Right lobe of liver (tissue), 4 donors: Measurements from ENCODE around the gene CFAP20DC.

Experiments
- POLR2A ChIP-seq: fragments of 450-650 bp; IDR thresholded peaks from one replicate; pipeline ENCODE4 v1.6.1; 2017; ENCODE audit warnings: antibody characterized with exemption, mild to moderate bottlenecking
- TF ChIP-seq, protein P1 (sequence below), 4 donors: fragments of 200-600 bp in 3 of 4; fragments of 450-650 bp in 1 of 4; IDR thresholded peaks; one replicate each; pipeline versions ENCODE4 v1.5.1 to v1.8.0; 2016 to 2022; ENCODE audit warnings: antibody characterized with exemption in 4 of 4, mild to moderate bottlenecking in 2 of 4
- donor health status: DM: no; HTN: no; CAD: no.
- donor health status: DM: no; HTN: no; CAD: no.
- donor health status: DM: no; HTN: yes; CAD: no.

- TF ChIP-seq, protein P1, sequence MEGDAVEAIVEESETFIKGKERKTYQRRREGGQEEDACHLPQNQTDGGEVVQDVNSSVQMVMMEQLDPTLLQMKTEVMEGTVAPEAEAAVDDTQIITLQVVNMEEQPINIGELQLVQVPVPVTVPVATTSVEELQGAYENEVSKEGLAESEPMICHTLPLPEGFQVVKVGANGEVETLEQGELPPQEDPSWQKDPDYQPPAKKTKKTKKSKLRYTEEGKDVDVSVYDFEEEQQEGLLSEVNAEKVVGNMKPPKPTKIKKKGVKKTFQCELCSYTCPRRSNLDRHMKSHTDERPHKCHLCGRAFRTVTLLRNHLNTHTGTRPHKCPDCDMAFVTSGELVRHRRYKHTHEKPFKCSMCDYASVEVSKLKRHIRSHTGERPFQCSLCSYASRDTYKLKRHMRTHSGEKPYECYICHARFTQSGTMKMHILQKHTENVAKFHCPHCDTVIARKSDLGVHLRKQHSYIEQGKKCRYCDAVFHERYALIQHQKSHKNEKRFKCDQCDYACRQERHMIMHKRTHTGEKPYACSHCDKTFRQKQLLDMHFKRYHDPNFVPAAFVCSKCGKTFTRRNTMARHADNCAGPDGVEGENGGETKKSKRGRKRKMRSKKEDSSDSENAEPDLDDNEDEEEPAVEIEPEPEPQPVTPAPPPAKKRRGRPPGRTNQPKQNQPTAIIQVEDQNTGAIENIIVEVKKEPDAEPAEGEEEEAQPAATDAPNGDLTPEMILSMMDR (IDR thresholded peaks at IDR 0.05) = no peak
- TF ChIP-seq POLR2A = no peak
Observed at GRCh38 chr3:58725326-58725853, 324.4 kb downstream of the CFAP20DC start.
